B cell (primary cell): ENCODE measurements around the gene BRI3BP. TPM values are rescaled to one million over a fixed set of nuclear protein-coding genes. Genes with fewer than 3 reads are reported as not detected.

ENCODE experiments used
- ATAC-seq: fragments of 200-7000 bp; cut with Tn5 transposase; one replicate; pipeline ENCODE4 v1.10.0; 2021; ENCODE audit warnings: low read depth, mild to moderate bottlenecking, moderate number of reproducible peaks, moderate library complexity
- CTCF ChIA-PET: fragments of 350-600 bp; sonication (Branson Sonifier 250); formaldehyde crosslinking; loops from one replicate; lab custom pipeline; 2021; ENCODE audit warnings: antibody characterized with exemption, inconsistent platforms; lab: Charles Lee
- POLR2A ChIA-PET: fragments of 350-600 bp; sonication (Branson Sonifier 250); formaldehyde crosslinking; loops from one replicate; lab custom pipeline; 2021; ENCODE audit warnings: antibody characterized with exemption; lab: Charles Lee
- DNase-seq: peaks from one replicate; pipeline ENCODE4 v3.0.0; 2013
- H2AFZ ChIP-seq: 2 replicates; pipeline ENCODE4 v1.6.1; 2012; ENCODE audit warnings: mild to moderate bottlenecking, low read depth, low read length; ENCODE audit not compliant: insufficient read depth, poor library complexity, severe bottlenecking
- H3K27ac ChIP-seq, 2 donors: 1 replicate in 1 of 2; 2 replicates in 1 of 2; pipeline ENCODE4 v1.5.1; 2012 to 2013; ENCODE audit warnings: low read length in 2 of 2, mild to moderate bottlenecking in 2 of 2, moderate library complexity in 1 of 2
- H3K27me3 ChIP-seq, 4 experiments: fragments of 200-600 bp in 1 of 4; sonication (generic) in 1 of 4; replicated peaks in 1 of 4; 1 replicate in 2 of 4; 2 replicates in 2 of 4; pipeline versions ENCODE4 v1.6.1 to v1.7.0; 2013 to 2016; ENCODE audit warnings: low read length in 3 of 4, mild to moderate bottlenecking in 2 of 4, mixed read lengths in 1 of 4, moderate library complexity in 1 of 4; ENCODE audit not compliant: insufficient read depth in 4 of 4, control insufficient read depth in 3 of 4; ENCODE audit errors: control extremely low read depth in 1 of 4
- H3K36me3 ChIP-seq, 2 experiments: replicated peaks in 1 of 2; 1 replicate in 1 of 2; 2 replicates in 1 of 2; pipeline versions ENCODE4 v1.6.1 to v1.7.1; 2013; ENCODE audit warnings: low read length in 1 of 2; ENCODE audit not compliant: insufficient read depth in 2 of 2, control insufficient read depth in 1 of 2; ENCODE audit errors: control extremely low read depth in 1 of 2, extremely low read depth in 1 of 2
- H3K4me1 ChIP-seq, 2 donors: fragments of 200-600 bp in 1 of 2; sonication (generic) in 1 of 2; 1 replicate in 1 of 2; 2 replicates in 1 of 2; pipeline versions ENCODE4 v1.5.1 to v1.6.1; 2013 to 2017; ENCODE audit warnings: low read length in 2 of 2; ENCODE audit not compliant: control insufficient read depth in 2 of 2, insufficient read depth in 2 of 2
- H3K4me2 ChIP-seq: replicated peaks from 2 replicates; pipeline ENCODE3; 2012; ENCODE audit warnings: mild to moderate bottlenecking, low read depth, low read length; ENCODE audit not compliant: poor library complexity, severe bottlenecking
- H3K4me3 ChIP-seq, 5 experiments: fragments of 200-600 bp in 1 of 5; sonication (generic) in 1 of 5; 1 replicate in 3 of 5; 2 replicates in 2 of 5; pipeline versions ENCODE4 v1.5.1 to v1.7.0; 2011 to 2016; ENCODE audit warnings: low read length in 4 of 5, mild to moderate bottlenecking in 4 of 5, low read depth in 2 of 5, control low read depth in 1 of 5, moderate library complexity in 1 of 5; ENCODE audit not compliant: insufficient read depth in 1 of 5; ENCODE audit errors: control extremely low read depth in 1 of 5, extremely low read depth in 1 of 5
- H3K79me2 ChIP-seq: fragments of 200-600 bp; sonication (generic); one replicate; pipeline ENCODE4 v1.6.0; 2016; ENCODE audit warnings: low read length; ENCODE audit not compliant: control insufficient read depth, insufficient read depth
- H3K9ac ChIP-seq: fragments of 200-600 bp; sonication (generic); 2 replicates; pipeline ENCODE4 v1.6.1; 2017; ENCODE audit warnings: mild to moderate bottlenecking, low read length, moderate library complexity
- H3K9me3 ChIP-seq, 3 donors: one replicate each; pipeline versions ENCODE4 v1.6.1 to v1.7.1; 2013; ENCODE audit warnings: low read length in 2 of 3; ENCODE audit not compliant: control insufficient read depth in 2 of 3, insufficient read depth in 1 of 3; ENCODE audit errors: control extremely low read depth in 1 of 3
- H4K20me1 ChIP-seq: 2 replicates; pipeline ENCODE4 v1.6.0; 2012; ENCODE audit warnings: mild to moderate bottlenecking, low read length; ENCODE audit not compliant: insufficient read depth, control insufficient read depth, poor library complexity, severe bottlenecking
- H3K27ac Mint-ChIP-seq: one replicate; pipeline ENCODE4 v1.8.0; 2021; ENCODE audit warnings: mixed read lengths
- H3K27me3 Mint-ChIP-seq: one replicate; pipeline ENCODE4 v1.8.0; 2021; ENCODE audit warnings: mixed read lengths
- H3K4me1 Mint-ChIP-seq: one replicate; pipeline ENCODE4 v1.8.0; 2021; ENCODE audit warnings: mixed read lengths
- H3K4me3 Mint-ChIP-seq: one replicate; pipeline ENCODE4 v1.8.0; 2021; ENCODE audit warnings: mixed read lengths
- H3K9me3 Mint-ChIP-seq: one replicate; pipeline ENCODE4 v1.8.0; 2022; ENCODE audit warnings: mixed read lengths; ENCODE audit not compliant: insufficient read depth
- EZH2 ChIP-seq: IDR thresholded peaks from 2 replicates; pipeline ENCODE4 v1.6.1; 2012; ENCODE audit warnings: borderline replicate concordance, low read depth, mild to moderate bottlenecking, moderate library complexity, low read length; ENCODE audit not compliant: insufficient read depth, poor library complexity, severe bottlenecking
- WGBS: methylation state at CpG from one replicate; pipeline ENCODE4 v1.1.5; 2013; ENCODE audit warnings: missing lambda C conversion rate; ENCODE audit not compliant: insufficient coverage; 5-methylcytosine and 5-hydroxymethylcytosine counted together
- intact Hi-C: fragments of 100-400 bp; cut with micrococcal nuclease; formaldehyde crosslinking; loops from one replicate; pipeline ENCODE4 v1.10.0; 2022
- polyA plus RNA-seq: library from polyadenylated mRNA; depleted of rRNA; stranded (reverse); fragments of >200 nt; gene quantifications from 2 replicates; pipeline ENCODE4 v1.2.3, GENCODE V29; 2012
- total RNA-seq, 2 donors: library from RNA; stranded (reverse); fragments of 120-200 nt in 1 of 2; gene quantifications; 1 replicate in 1 of 2; 2 replicates in 1 of 2; pipeline versions ENCODE4 v1.2.3 to v1.2.4, GENCODE V29; 2013 to 2022
- TF ChIP-seq, protein P1 (sequence below): fragments of 200-600 bp; IDR thresholded peaks from one replicate; pipeline ENCODE4 v1.8.0; 2022; ENCODE audit warnings: antibody characterized with exemption, mild to moderate bottlenecking

The BRI3BP gene
- total and polyA plus RNA-seq, 2 donors (not counting 1 experiment from before 2014, with no cell fraction given) = 5.2 to 14.3 TPM

DNA sequence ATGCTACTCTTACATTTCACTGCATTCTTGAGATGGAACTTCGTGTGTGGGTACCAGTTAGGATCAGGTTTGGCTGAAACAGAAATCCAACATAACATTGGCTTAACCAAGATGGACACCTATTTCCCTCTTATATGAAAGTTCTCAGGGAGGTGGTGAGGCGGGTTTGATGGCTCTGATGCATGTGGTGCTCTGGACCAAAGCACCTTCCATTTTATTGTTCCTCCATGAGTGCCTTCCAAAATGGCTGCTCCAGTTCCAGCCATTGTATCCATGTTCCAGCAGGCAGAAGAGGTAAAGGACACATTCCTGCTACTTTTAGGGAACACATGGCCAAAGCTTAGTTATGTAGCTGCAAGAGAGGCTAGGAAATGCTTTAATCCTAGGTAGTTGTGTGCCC lies 29.6 kb downstream of the BRI3BP start:
- peaks cover 0 to 10% (median 3%) of the 10 kb centered on the region in 3 donors for H3K9me3 ChIP-seq
- no peak overlapping the region for H3K4me3 ChIP-seq
- no peaks in the 10 kb centered on the region for H3K4me1 ChIP-seq
- Mint-ChIP-seq H3K27ac (no peak overlapping the region), H3K27me3 (no peaks in the 10 kb centered on the region), H3K4me3 (no peak overlapping the region), H3K4me1 (no peaks in the 10 kb centered on the region), H3K9me3 (no peaks in the 10 kb centered on the region)
- no peak overlapping the region for H3K4me2 ChIP-seq
- H2AFZ ChIP-seq = no peak overlapping the region
- H4K20me1 ChIP-seq = no peaks in the 10 kb centered on the region
- 100% methylated on average over 1 of the region's 2 CpGs for WGBS
- no peak overlapping the region for H3K9ac ChIP-seq
- DNase-seq (no peak), ATAC-seq (no peak)
- ChIA-PET POLR2A (no interaction called here), CTCF (no interaction called here)
- TF ChIP-seq, protein P1, sequence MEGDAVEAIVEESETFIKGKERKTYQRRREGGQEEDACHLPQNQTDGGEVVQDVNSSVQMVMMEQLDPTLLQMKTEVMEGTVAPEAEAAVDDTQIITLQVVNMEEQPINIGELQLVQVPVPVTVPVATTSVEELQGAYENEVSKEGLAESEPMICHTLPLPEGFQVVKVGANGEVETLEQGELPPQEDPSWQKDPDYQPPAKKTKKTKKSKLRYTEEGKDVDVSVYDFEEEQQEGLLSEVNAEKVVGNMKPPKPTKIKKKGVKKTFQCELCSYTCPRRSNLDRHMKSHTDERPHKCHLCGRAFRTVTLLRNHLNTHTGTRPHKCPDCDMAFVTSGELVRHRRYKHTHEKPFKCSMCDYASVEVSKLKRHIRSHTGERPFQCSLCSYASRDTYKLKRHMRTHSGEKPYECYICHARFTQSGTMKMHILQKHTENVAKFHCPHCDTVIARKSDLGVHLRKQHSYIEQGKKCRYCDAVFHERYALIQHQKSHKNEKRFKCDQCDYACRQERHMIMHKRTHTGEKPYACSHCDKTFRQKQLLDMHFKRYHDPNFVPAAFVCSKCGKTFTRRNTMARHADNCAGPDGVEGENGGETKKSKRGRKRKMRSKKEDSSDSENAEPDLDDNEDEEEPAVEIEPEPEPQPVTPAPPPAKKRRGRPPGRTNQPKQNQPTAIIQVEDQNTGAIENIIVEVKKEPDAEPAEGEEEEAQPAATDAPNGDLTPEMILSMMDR = no peak
- no peak for TF ChIP-seq EZH2
- no peaks in the 10 kb centered on the region for H3K27me3 ChIP-seq
- H3K36me3 ChIP-seq = peaks cover 0 to 25% of the 10 kb centered on the region in 2 experiments
- H3K27ac ChIP-seq = no peak overlapping the region
- H3K79me2 ChIP-seq = peaks cover 3% of the 10 kb centered on the region
- intact Hi-C loops = no loop called here

DNA sequence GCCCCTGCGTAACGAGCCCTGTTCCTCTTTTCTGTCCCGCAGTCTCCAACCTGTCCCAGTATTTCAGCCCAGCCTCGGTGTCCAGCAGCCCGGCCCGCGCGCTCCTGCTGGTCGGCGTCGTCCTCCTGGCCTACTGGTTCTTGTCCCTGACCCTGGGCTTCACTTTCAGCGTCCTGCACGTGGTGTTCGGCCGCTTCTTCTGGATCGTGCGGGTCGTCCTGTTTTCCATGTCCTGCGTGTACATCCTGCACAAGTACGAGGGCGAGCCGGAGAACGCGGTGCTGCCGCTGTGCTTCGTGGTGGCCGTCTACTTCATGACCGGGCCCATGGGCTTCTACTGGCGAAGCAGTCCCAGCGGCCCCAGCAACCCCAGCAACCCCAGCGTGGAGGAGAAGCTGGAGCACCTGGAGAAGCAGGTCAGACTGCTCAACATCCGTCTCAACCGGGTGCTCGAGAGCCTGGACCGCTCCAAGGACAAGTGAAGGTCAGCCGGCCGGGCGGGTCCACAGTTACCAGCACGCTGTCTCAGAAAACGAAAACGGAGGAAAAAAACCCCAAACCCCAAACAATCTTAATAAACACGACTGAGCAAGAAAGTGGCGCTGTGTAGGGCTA lies 31.6 kb downstream of the BRI3BP start:
- H4K20me1 ChIP-seq = no peaks in the 10 kb centered on the region
- no peak overlapping the region for H3K9ac ChIP-seq
- H3K9me3 Mint-ChIP-seq = no peaks in the 10 kb centered on the region
- CTCF ChIA-PET = no interaction called here
- H3K9me3 ChIP-seq = peaks cover 0 to 10% (median 3%) of the 10 kb centered on the region in 3 donors
- H3K27ac Mint-ChIP-seq = no peak overlapping the region
- H3K4me1 Mint-ChIP-seq = peaks cover 5% of the 10 kb centered on the region
- no peak overlapping the region for H3K4me2 ChIP-seq
- WGBS = 95% methylated on average over 41 of the region's 43 CpGs
- POLR2A ChIA-PET = no interaction called here
- no peak overlapping the region for H3K4me3 Mint-ChIP-seq
- H3K27me3 ChIP-seq = no peaks in the 10 kb centered on the region
- H3K27ac ChIP-seq = no peak overlapping the region
- no peaks in the 10 kb centered on the region for H3K27me3 Mint-ChIP-seq
- ATAC-seq (no peak), DNase-seq (no peak)
- peaks cover 0 to 25% of the 10 kb centered on the region in 2 experiments for H3K36me3 ChIP-seq
- H2AFZ ChIP-seq = no peak overlapping the region
- TF ChIP-seq EZH2 = no peak
- TF ChIP-seq, protein P1 = no peak
- intact Hi-C loops = no loop called here
- no peak overlapping the region for H3K4me3 ChIP-seq
- no peaks in the 10 kb centered on the region for H3K4me1 ChIP-seq
- peaks cover 3% of the 10 kb centered on the region for H3K79me2 ChIP-seq
